A673 (cell line): Measurements from ENCODE around the gene OGFOD1. TPM values are rescaled to one million over a fixed set of nuclear protein-coding genes. Genes with fewer than 3 reads are reported as not detected.

Experiments
- BruUV-seq: library from RNA; stranded (reverse); fragments of 400-500 nt; replicated peaks from 2 replicates; lab custom pipeline; 2021; lab: Mats Ljungman, UMichigan
- CTCF ChIA-PET: fragments of 300-600 bp; sonication (Branson Sonifier 250); formaldehyde crosslinking; loops from one replicate; lab custom pipeline; 2022; ENCODE audit warnings: antibody characterized with exemption; lab: Charles Lee
- POLR2A ChIA-PET: fragments of 300-600 bp; sonication (Branson Sonifier 250); formaldehyde crosslinking; loops from one replicate; lab custom pipeline; 2022; ENCODE audit warnings: antibody characterized with exemption; ENCODE audit not compliant: low non-redundant PET; lab: Charles Lee
- DNase-seq: peaks from one replicate; pipeline ENCODE4 v3.0.0-alpha.2; 2015; ENCODE audit warnings: low spot score
- H3K27ac ChIP-seq: fragments of 200-600 bp; sonication (generic); 2 replicates; pipeline ENCODE4 v1.5.1; 2016; ENCODE audit warnings: mixed run types, low read depth, mild to moderate bottlenecking, mixed read lengths, antibody characterized with exemption, low read length; ENCODE audit not compliant: poor library complexity, severe bottlenecking
- H3K27me3 ChIP-seq: fragments of 200-600 bp; sonication (generic); replicated peaks from 2 replicates; pipeline ENCODE4 v1.6.1; 2017; ENCODE audit warnings: mixed run types, low read depth, mild to moderate bottlenecking, mixed read lengths, antibody characterized with exemption, low read length; ENCODE audit not compliant: insufficient read depth, poor library complexity
- H3K36me3 ChIP-seq: fragments of 200-600 bp; sonication (generic); 2 replicates; pipeline ENCODE4 v1.6.1; 2016; ENCODE audit warnings: mixed run types, mild to moderate bottlenecking, mixed read lengths, antibody characterized with exemption, low read length; ENCODE audit not compliant: insufficient read depth, poor library complexity, severe bottlenecking
- H3K4me1 ChIP-seq: fragments of 200-600 bp; sonication (generic); 2 replicates; pipeline ENCODE4 v1.6.1; 2017; ENCODE audit warnings: mixed run types, mild to moderate bottlenecking, mixed read lengths, antibody characterized with exemption, low read length; ENCODE audit not compliant: insufficient read depth, poor library complexity, severe bottlenecking
- H3K4me3 ChIP-seq: fragments of 200-600 bp; sonication (generic); 2 replicates; pipeline ENCODE4 v1.5.1; 2016; ENCODE audit warnings: low read depth, mixed run types, mild to moderate bottlenecking, mixed read lengths, low read length; ENCODE audit not compliant: poor library complexity, severe bottlenecking
- H3K9me3 ChIP-seq: fragments of 200-600 bp; sonication (generic); 2 replicates; pipeline ENCODE4 v1.6.1; 2016; ENCODE audit warnings: mixed run types, low read depth, mild to moderate bottlenecking, mixed read lengths, antibody characterized with exemption, low read length; ENCODE audit not compliant: poor library complexity, severe bottlenecking
- EZH2 ChIP-seq: fragments of 200-600 bp; sonication (generic); IDR thresholded peaks from 2 replicates; pipeline ENCODE4 v1.6.1; 2017; ENCODE audit warnings: borderline replicate concordance, low read depth, mild to moderate bottlenecking, mixed read lengths, antibody characterized with exemption, low read length; ENCODE audit not compliant: poor library complexity, severe bottlenecking
- intact Hi-C: fragments of 100-400 bp; cut with micrococcal nuclease; formaldehyde crosslinking; loops from one replicate; pipeline ENCODE4 v1.10.0; 2022; ENCODE audit not compliant: unreplicated experiment
- total RNA-seq: library from RNA; stranded (reverse); gene quantifications from 2 replicates; pipeline ENCODE4 v1.2.3, GENCODE V29; 2021
- TF ChIP-seq, protein P1 (sequence below): fragments of 300-800, 200-600 bp; sonication (generic); conservative IDR thresholded peaks from 2 replicates; pipeline ENCODE4 v1.5.1; 2017; ENCODE audit warnings: low read depth, mild to moderate bottlenecking, antibody characterized with exemption, low read length, moderate library complexity, mixed read lengths

The OGFOD1 gene
- total RNA-seq, 1 experiment from 2014 or later: 78.1 TPM

DNA sequence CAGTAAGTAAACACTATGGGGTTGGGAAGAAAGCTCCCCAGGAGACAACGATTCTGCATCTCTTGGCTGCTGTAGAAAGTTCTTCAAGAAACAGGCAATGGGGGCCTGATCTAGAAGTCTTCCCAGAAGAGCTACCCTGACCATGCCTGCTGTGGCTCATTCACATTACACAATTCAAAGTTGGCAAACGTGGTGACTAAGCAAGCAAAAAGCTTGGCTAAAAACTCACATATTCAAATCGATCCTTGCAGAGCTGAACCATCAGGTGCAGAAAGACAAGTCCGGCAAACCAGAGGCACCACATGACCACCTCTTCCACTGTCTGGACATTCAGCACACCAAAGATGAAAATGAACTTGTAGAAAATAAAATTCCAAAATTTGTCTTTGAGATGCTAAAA, 42.2 kb upstream of the OGFOD1 start:
- H3K36me3 ChIP-seq: peaks cover 44% of the 10 kb centered on the region

DNA sequence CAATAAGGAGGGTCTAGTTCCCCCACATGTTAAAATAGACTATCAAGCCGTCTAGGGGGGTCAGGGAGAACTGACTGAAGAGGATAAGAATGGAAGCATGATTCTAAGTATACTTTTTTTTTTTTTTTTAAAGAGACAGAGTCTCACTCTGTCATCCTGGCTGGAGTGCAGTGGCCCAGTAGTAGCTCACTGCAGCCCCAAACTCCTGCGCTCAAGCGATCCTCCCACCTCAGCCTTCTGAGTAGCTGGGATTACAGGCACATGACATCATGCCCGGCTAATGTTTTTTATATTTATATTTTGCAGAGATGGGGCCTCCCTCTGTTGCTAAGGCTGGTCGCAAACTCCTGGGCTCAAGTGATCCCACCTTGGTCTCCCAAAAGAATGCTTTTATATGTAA, 40.2 kb upstream of the OGFOD1 start:
- TF ChIP-seq EZH2: no peak
- TF ChIP-seq, protein P1, sequence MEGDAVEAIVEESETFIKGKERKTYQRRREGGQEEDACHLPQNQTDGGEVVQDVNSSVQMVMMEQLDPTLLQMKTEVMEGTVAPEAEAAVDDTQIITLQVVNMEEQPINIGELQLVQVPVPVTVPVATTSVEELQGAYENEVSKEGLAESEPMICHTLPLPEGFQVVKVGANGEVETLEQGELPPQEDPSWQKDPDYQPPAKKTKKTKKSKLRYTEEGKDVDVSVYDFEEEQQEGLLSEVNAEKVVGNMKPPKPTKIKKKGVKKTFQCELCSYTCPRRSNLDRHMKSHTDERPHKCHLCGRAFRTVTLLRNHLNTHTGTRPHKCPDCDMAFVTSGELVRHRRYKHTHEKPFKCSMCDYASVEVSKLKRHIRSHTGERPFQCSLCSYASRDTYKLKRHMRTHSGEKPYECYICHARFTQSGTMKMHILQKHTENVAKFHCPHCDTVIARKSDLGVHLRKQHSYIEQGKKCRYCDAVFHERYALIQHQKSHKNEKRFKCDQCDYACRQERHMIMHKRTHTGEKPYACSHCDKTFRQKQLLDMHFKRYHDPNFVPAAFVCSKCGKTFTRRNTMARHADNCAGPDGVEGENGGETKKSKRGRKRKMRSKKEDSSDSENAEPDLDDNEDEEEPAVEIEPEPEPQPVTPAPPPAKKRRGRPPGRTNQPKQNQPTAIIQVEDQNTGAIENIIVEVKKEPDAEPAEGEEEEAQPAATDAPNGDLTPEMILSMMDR: no peak
- ChIA-PET POLR2A (no interaction called here), CTCF (no interaction called here)
- no peaks in the 10 kb centered on the region for H3K27me3 ChIP-seq
- H3K27ac ChIP-seq: no peak overlapping the region
- no TSS peak for BruUV-seq
- intact Hi-C loops: no loop called here
- no peaks in the 10 kb centered on the region for H3K4me1 ChIP-seq
- H3K36me3 ChIP-seq: peaks cover 33% of the 10 kb centered on the region
- H3K4me3 ChIP-seq: no peak overlapping the region
- DNase-seq: no peak
- H3K9me3 ChIP-seq: no peaks in the 10 kb centered on the region

More for the DNA sequence above, 42.2 kb upstream of the OGFOD1 start:
- CTCF ChIA-PET: no interaction called here
- Histone ChIP-seq H3K9me3 (no peaks in the 10 kb centered on the region), H3K4me1 (no peaks in the 10 kb centered on the region), H3K4me3 (no peak overlapping the region), H3K27ac (no peak overlapping the region), H3K27me3 (no peaks in the 10 kb centered on the region)
- intact Hi-C loops: no loop called here
- no TSS peak for BruUV-seq
- no peak for TF ChIP-seq EZH2
- TF ChIP-seq, protein P1: no peak
- DNase-seq: no peak
- POLR2A ChIA-PET: no interaction called here

DNA sequence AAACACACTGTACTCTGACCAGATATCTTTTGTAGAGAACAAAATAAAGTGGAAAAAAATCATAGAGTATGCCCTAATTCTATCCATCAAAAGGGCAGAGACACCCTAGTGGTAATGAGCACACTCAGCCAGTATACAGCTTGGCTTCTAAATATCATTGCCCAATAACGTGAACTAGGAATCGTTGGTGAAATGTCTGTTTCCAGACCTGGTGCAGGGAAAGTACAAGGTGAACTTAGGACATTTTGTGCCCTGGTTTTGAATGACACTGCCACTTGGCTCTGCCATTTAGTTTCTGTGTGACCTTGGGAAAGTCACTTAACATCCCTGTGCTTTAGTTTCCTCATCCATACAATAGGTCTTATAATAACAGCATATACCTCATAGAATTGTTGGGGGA, 39.7 kb upstream of the OGFOD1 start:
- H3K4me1 ChIP-seq: no peaks in the 10 kb centered on the region
- intact Hi-C loops: no loop called here
- no peak overlapping the region for H3K27ac ChIP-seq
- no TSS peak for BruUV-seq
- ChIA-PET POLR2A (no interaction called here), CTCF (no interaction called here)
- no peak for TF ChIP-seq EZH2
- TF ChIP-seq, protein P1: no peak
- H3K36me3 ChIP-seq: peaks cover 33% of the 10 kb centered on the region
- H3K27me3 ChIP-seq: no peaks in the 10 kb centered on the region
- no peak for DNase-seq
- no peak overlapping the region for H3K4me3 ChIP-seq
- no peaks in the 10 kb centered on the region for H3K9me3 ChIP-seq
